Activated naive CD8-positive, alpha-beta T cell treated with anti-CD3 and anti-CD28 coated beads, Interleukin-2, amount 10 ng/mL, durations not matched to agents 7 days and 5 days (primary cell): ENCODE measurements around the gene TK2. TPM values are rescaled to one million over a fixed set of nuclear protein-coding genes. Genes with fewer than 3 reads are reported as not detected.
"Not testable (repeated sequence)": the region's sequence is repeated elsewhere in the genome, so short reads cannot be mapped to it uniquely, and the experiment has no call there.

Source experiments
- ATAC-seq: fragments of 150-1000 bp; cut with Tn5 transposase; one replicate; pipeline ENCODE4 v1.10.0; 2021; ENCODE audit warnings: low read depth, moderate library complexity
- POLR2A ChIA-PET: fragments of 350-600 bp; sonication (Branson Sonifier 250); formaldehyde crosslinking; loops from one replicate; lab custom pipeline; 2021; ENCODE audit warnings: antibody characterized with exemption; lab: Charles Lee
- DNase-seq: peaks from one replicate; pipeline ENCODE4 v3.0.0; 2021
- H3K27ac Mint-ChIP-seq: one replicate; pipeline ENCODE4 v1.8.0; 2022; ENCODE audit warnings: mild to moderate bottlenecking, mixed read lengths
- H3K27me3 Mint-ChIP-seq: one replicate; pipeline ENCODE4 v1.8.0; 2022; ENCODE audit warnings: mild to moderate bottlenecking, moderate library complexity, mixed read lengths
- H3K36me3 Mint-ChIP-seq: one replicate; pipeline ENCODE4 v1.8.0; 2021; ENCODE audit warnings: mild to moderate bottlenecking, mixed read lengths
- H3K4me1 Mint-ChIP-seq: one replicate; pipeline ENCODE4 v1.8.0; 2021; ENCODE audit warnings: mixed read lengths
- H3K4me3 Mint-ChIP-seq: one replicate; pipeline ENCODE4 v1.8.0; 2022; ENCODE audit warnings: mild to moderate bottlenecking, moderate library complexity, mixed read lengths
- H3K9me3 Mint-ChIP-seq: one replicate; pipeline ENCODE4 v1.8.0; 2021; ENCODE audit warnings: mixed read lengths
- total RNA-seq, 2 experiments: library from RNA; stranded (reverse); gene quantifications; one replicate each; pipeline ENCODE4 v1.2.3, GENCODE V29; 2021

TK2 gene
- total RNA-seq, 2 experiments from 2014 or later: 7.0 to 8.6 TPM

DNA sequence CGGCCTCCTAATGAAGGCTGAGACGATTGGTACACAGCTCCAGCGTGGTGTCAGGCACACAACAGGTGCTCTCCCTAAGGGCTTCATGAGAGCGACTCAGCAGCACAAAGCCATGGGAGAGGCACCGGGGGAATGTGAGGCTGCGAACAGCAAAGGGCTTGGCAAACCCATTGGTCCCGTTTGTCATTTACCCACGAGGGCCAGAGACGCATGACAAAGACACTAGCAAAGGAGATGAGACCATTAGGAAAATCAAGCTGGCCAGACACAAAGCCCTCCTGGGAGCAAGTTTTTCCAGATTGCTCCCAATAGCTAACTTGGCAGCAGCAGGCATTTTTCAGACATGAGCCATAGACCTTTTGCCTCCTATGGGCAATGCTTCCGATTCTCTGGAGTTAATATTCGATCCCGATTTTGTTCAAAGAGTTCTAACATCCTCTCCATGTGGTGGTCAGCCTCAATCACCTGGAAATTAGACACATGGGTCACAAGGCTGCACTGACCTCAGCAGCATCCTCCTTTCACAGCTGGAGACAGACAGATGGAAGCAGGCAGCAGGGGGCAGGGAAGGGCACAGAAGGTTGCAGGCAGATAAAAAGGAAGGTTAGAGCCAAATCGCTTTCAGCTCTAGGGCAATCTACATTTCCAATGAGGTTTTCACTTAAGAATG lies 38.2 kb downstream of the TK2 start:
- no peak overlapping the region for H3K27ac Mint-ChIP-seq
- no peak overlapping the region for H3K4me3 Mint-ChIP-seq

DNA sequence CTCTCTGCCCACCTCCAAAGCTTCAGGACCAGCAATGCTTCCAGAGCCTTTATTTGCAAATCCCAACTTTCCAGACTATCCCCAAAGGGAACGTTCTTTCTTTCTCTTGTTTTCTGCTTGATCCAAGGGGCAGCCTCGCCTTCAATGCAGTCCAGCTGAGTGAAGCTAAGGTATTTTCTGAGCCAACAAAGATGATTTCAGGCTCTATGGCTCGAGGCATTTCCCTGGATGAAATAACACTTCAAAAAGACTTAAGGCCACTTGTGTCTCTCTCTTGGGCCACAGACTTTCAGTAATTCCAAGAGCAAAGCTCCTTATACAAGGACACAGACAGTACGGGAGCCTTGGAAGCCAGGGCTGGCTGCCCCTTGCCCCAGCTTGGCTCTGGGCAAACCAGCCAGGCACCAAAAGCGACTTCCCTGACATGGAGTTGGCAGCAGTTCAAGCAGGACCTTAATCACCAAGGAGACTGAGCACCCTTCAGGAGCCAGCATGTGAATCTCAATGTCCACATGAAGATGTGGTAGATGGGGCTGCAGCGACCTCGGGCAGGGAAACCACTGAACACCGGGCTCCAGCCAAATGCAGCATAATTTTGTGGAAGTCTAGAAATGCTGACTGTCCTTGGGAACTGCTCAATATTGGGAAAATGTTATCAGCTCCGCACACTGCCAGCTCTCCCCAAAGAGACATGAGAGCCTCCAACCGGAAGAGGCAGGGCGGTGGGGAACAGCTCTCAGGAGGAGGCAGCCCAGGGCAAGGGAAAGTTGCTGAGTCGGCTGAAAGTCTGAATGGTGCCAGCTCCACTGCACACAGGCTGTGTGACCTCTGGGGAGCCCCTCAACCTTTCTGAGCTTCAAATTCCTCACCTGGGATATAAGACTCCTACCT lies 39.0 kb downstream of the TK2 start:
- Mint-ChIP-seq H3K4me3 (no peak overlapping the region), H3K4me1 (peaks cover 8% of the 10 kb centered on the region), H3K27me3 (no peaks in the 10 kb centered on the region), H3K36me3 (no peaks in the 10 kb centered on the region), H3K27ac (no peak overlapping the region), H3K9me3 (no peaks in the 10 kb centered on the region)
- DNase-seq: no peak
- no peak for ATAC-seq
- POLR2A ChIA-PET: interaction anchor here (0.5 to 1.6 kb wide), 5 partner anchors 11 to 62 kb away, joined by 3 to 5 read pairs (median 3); no protein-coding TSS in a partner anchor

More for the DNA sequence above, 38.2 kb downstream of the TK2 start:
- H3K27me3 Mint-ChIP-seq: no peaks in the 10 kb centered on the region
- H3K36me3 Mint-ChIP-seq: no peaks in the 10 kb centered on the region
- DNase-seq (no peak), ATAC-seq (no peak)
- H3K4me1 Mint-ChIP-seq: peaks cover 16% of the 10 kb centered on the region
- no peaks in the 10 kb centered on the region for H3K9me3 Mint-ChIP-seq
- POLR2A ChIA-PET: interaction anchor here (1.2 to 1.6 kb wide), 3 partner anchors 10 to 41 kb away, joined by 3 to 4 read pairs (median 4); partner anchors contain the start of gene CKLF

DNA sequence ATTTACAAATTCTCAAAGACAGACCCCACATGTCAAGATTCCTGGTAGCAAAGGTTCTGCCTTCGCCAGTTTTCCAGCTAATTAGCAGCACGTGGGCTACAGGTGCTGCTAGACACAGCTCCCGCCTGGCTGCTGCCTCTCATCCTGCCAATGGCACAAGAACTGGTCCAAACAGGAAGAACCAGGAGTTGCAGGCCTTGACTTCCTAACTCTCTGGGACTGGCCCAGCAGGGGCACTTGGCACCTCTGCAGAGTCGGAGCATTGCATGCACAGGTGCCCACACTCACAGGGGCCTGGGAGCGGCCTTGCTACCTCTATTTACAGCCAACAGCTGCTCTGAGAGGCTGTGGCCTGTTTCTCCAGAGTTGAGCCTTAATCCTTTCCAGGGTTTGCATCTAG lies 39.6 kb downstream of the TK2 start:
- Mint-ChIP-seq H3K27me3 (no peaks in the 10 kb centered on the region), H3K36me3 (no peaks in the 10 kb centered on the region), H3K4me1 (peaks cover 7% of the 10 kb centered on the region), H3K27ac (no peak overlapping the region), H3K4me3 (no peak overlapping the region), H3K9me3 (no peaks in the 10 kb centered on the region)
- ATAC-seq (no peak), DNase-seq (no peak)
- POLR2A ChIA-PET: interaction anchor here (0.8 to 1.2 kb wide), 2 partner anchors 12 to 63 kb away, joined by 3 to 5 read pairs; no protein-coding TSS in a partner anchor

DNA sequence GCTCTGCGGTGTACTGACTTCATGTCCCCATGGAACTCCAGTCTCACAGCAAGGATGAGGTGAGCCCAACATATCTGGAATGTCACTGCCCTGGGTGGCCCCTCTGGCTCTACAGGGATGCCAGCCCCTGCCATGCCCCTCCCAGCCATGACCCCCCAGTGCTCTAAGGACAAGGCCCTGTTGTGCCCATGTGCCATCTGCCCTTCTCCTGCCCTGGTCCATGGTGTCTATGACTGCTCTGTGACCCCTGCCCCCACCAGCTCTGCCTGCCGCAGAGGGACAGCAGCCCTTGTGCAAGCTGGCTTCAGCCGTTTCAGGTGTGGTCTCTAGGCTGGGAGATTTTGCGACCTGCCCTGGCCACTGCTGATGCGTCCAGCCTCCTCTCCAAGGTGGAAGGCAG lies 40.3 kb downstream of the TK2 start:
- no peak for DNase-seq
- no peaks in the 10 kb centered on the region for H3K9me3 Mint-ChIP-seq
- no peak for ATAC-seq
- POLR2A ChIA-PET: no interaction called here
- no peak overlapping the region for H3K4me3 Mint-ChIP-seq
- peaks cover 5% of the 10 kb centered on the region for H3K4me1 Mint-ChIP-seq
- H3K27ac Mint-ChIP-seq: no peak overlapping the region
- H3K36me3 Mint-ChIP-seq: no peaks in the 10 kb centered on the region
- H3K27me3 Mint-ChIP-seq: no peaks in the 10 kb centered on the region

DNA sequence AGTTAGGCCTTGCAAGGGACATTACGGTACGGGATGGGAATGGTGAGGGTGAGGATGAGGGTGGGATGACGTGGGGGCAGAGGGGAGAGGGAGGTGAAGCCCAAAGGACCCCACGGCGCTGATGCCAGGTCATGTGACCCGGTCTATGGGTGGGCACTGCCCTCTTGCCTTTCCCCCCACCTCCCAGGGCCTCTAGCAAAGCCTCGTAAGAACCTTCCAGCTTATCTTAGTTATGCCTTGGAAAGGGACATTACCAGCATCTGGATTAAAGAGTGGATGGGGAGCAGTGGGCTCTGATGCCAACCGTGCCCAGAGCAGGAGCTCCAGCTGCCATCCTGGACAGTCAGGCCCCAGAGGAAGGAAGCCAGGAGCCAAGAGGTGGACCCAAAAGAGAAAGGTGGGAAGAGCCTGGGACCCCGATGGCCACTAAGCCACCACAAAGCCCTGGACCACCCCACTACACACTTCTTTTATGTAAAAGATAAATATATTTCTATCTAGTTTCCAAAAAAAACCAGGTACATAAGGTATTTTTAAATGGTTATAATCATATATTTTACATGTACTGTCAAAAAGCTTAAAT lies 40.9 kb downstream of the TK2 start:
- no peak overlapping the region for H3K27ac Mint-ChIP-seq
- H3K36me3 Mint-ChIP-seq: no peaks in the 10 kb centered on the region
- peaks cover 5% of the 10 kb centered on the region for H3K4me1 Mint-ChIP-seq
- H3K4me3 Mint-ChIP-seq: no peak overlapping the region
- ATAC-seq: no peak
- POLR2A ChIA-PET: no interaction called here
- H3K9me3 Mint-ChIP-seq: no peaks in the 10 kb centered on the region
- DNase-seq: no peak
- H3K27me3 Mint-ChIP-seq: peaks cover 2% of the 10 kb centered on the region

DNA sequence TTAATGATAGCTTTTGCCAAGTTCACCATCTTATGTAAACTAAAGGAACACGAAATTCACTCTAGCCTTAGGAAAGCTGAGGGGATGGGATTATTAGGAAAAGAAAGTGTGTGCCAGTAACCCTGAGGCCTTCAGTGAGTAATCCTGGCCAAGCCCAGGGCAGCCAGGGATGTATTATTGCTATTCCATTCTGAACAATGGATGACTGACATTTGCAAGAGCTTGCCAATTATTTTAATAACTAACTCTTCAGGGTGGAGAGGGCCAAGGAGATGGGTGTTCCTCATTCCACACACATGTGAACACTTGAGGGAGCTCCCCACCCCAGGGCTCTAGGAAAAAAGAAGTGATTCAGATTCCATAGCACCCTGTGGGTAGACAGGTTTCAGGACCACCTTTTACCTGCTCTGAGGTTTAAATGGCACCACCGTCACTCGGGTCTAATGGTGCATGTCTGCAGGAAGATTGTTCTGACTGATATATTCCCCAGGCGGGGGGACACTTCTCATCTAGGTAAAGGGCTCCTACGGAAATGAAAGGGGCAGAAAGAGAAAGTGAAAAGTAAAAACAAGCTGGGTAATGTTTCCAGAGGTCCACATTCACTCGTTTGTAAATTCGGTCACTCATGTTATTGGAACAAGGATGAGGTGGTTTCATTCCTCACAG lies 41.5 kb downstream of the TK2 start:
- no peak overlapping the region for H3K27ac Mint-ChIP-seq
- no peaks in the 10 kb centered on the region for H3K9me3 Mint-ChIP-seq
- ATAC-seq: no peak
- POLR2A ChIA-PET: interaction anchor here (1.1 kb wide), 1 partner anchor 12 kb away, joined by 3 read pairs; no protein-coding TSS in a partner anchor
- H3K4me3 Mint-ChIP-seq: no peak overlapping the region
- peaks cover 2% of the 10 kb centered on the region for H3K27me3 Mint-ChIP-seq
- H3K4me1 Mint-ChIP-seq: peaks cover 5% of the 10 kb centered on the region
- no peaks in the 10 kb centered on the region for H3K36me3 Mint-ChIP-seq
- no peak for DNase-seq

DNA sequence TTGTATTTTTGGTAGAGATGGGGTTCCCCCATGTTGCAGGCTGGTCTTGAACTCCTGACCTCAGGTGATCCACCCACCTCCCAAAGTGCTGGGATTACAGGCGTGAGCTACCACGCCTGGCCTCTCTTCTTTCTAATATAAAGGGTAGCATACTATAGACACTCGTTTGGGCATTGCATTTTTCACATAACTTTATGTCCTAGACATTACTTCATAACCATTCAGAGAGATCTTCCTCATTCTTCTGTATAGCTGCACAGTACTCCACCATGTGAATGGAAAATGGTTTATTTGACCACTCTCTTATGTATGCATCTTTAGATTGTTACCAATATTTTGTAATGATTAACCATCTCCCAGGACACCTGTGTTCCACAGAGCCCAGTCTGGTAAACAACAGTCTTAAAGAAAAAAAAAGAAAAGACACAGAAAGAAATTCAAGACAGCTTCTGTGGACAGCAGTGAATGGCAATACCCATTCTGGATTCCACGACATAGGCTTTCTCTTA lies 42.1 kb downstream of the TK2 start:
- ATAC-seq (no peak), DNase-seq (no peak)
- POLR2A ChIA-PET: interaction anchor here (1.1 kb wide), 1 partner anchor 13 kb away, joined by 3 read pairs; no protein-coding TSS in a partner anchor
- Mint-ChIP-seq H3K9me3 (no peaks in the 10 kb centered on the region), H3K36me3 (no peaks in the 10 kb centered on the region), H3K4me3 (no peak overlapping the region), H3K27me3 (peaks cover 4% of the 10 kb centered on the region), H3K4me1 (peaks cover 6% of the 10 kb centered on the region), H3K27ac (no peak overlapping the region)

DNA sequence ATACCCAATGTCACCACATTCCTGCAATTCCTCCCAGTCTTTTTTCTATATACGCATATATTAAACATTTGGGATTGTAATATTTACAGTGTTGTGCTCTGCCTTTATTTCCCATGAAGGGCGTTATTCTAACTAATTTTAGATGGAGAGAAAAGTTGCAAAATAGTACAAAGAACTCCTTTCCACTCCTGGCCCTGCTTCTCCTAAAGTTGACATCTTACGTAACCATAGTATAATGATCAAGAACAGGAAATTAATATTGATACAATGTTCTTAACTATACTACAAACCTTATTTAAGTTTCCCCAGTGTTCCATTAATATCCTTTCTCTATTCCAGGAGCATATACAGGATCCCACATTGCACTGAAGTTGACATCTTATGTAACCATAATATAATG lies 46.3 kb downstream of the TK2 start:
- ATAC-seq (no peak), DNase-seq (no peak)
- Mint-ChIP-seq H3K27ac (no peak overlapping the region), H3K4me3 (no peak overlapping the region), H3K9me3 (no peaks in the 10 kb centered on the region), H3K27me3 (peaks cover 11% of the 10 kb centered on the region), H3K36me3 (no peaks in the 10 kb centered on the region), H3K4me1 (peaks cover 3% of the 10 kb centered on the region)
- POLR2A ChIA-PET: no interaction called here

DNA sequence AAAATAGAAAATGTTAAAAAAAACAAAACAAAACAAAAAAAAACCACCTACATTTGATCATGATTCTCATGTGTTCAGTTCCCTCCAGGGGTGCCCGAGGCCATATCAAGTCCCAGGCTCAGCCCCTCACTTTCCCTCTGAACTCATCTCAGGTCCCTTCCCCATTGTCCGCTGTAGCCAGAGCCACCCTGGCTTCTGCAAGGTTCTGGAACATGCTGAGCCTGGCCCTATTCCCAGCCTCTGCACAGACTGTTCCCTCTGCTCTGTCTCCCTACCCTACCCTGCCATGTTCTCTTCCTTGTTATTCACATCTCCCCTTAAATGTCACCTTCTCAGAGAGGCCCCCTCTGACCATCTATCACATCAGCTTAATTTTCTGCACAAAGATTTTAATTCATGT lies 46.9 kb downstream of the TK2 start:
- Mint-ChIP-seq H3K36me3 (no peaks in the 10 kb centered on the region), H3K27me3 (peaks cover 13% of the 10 kb centered on the region), H3K9me3 (no peaks in the 10 kb centered on the region), H3K4me3 (no peak overlapping the region), H3K4me1 (peaks cover 3% of the 10 kb centered on the region), H3K27ac (no peak overlapping the region)
- POLR2A ChIA-PET: no interaction called here
- DNase-seq (no peak), ATAC-seq (no peak)

DNA sequence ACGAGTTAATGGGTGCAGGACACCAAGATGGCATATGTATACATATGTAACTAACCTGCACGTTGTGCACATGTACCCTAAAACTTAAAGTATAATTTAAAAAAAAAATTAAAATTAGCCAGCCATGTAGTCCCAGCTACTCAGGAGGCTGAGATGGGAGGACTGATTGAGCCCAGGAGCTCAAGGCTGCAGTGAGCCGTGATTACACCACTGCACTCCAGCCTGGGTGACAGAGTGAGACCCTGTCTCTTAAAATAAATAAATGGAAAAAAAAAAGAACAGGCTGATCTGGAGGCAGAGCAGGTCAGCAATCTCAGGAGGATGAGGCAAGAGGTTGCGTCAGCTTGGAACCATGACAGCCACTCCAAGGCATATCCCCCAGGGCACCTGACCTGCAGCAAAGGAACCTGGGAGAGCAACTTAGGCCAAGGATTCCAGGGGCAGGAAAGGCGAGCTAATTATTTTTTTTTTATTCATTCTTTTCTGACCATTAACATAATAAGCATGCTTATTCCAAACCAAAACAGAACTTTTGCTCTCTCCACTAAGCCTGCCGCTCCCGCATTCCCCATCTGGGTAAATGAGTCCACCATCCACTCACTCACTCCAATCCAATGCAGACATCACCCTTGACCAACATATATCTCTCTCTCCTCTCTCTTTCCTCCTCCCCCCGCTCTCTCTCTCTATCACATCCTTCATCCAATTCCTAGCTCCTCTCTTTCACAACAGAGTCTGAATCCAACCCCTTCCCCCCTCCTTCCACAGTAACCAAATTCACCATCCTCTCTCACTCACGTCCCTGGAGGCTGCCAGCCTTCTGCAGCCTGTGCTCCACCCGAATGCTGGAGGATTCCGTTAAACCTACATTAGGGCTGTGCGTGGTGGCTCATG lies 47.7 kb downstream of the TK2 start:
- Mint-ChIP-seq H3K4me3 (no peak overlapping the region), H3K9me3 (no peaks in the 10 kb centered on the region), H3K27ac (no peak overlapping the region), H3K4me1 (peaks cover 3% of the 10 kb centered on the region), H3K27me3 (peaks cover 13% of the 10 kb centered on the region), H3K36me3 (no peaks in the 10 kb centered on the region)
- ATAC-seq (no peak), DNase-seq (no peak)
- POLR2A ChIA-PET: no interaction called here

DNA sequence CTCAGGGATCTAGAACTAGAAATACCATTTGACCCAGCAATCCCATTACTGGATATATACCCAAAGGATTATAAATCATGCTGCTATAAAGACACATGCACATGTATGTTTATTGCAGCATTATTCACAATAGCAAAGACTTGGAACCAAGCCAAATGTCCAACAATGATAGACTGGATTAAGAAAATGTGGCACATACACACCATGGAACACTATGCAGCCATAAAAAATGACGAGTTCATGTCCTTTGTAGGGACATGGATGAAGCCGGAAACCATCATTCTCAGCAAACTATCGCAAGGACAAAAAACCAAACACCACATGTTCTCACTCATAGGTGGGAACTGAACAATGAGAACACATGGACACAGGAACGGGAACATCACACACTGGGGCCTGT lies 48.4 kb downstream of the TK2 start:
- ATAC-seq, POLR2A ChIA-PET, H3K9me3 Mint-ChIP-seq, H3K27ac Mint-ChIP-seq, H3K4me3 Mint-ChIP-seq, DNase-seq, H3K36me3 Mint-ChIP-seq, H3K4me1 Mint-ChIP-seq: not testable (repeated sequence)
- peaks cover 13% of the 10 kb centered on the region for H3K27me3 Mint-ChIP-seq

DNA sequence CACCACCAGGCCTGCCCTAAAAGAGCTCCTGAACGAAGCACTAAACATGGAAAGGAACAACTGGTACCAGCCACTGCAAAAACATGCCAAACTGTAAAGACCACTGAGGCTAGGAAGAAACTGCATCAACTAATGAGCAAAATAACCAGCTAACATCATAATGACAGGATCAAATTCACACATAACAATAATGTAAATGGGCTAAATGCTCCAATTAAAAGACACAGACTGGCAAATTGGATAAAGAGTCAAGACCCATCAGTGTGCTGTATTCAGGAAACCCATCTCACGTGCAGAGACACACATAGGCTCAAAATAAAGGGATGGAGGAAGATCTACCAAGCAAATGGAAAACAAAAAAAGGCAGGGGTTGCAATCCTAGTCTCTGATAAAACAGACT lies 52.0 kb downstream of the TK2 start:
- H3K4me3 Mint-ChIP-seq, H3K9me3 Mint-ChIP-seq, DNase-seq, H3K36me3 Mint-ChIP-seq, ATAC-seq, H3K27ac Mint-ChIP-seq, POLR2A ChIA-PET, H3K4me1 Mint-ChIP-seq, H3K27me3 Mint-ChIP-seq: not testable (repeated sequence)
